ENCODE measurements around the gene PHEX.

PHEX gene

DNA sequence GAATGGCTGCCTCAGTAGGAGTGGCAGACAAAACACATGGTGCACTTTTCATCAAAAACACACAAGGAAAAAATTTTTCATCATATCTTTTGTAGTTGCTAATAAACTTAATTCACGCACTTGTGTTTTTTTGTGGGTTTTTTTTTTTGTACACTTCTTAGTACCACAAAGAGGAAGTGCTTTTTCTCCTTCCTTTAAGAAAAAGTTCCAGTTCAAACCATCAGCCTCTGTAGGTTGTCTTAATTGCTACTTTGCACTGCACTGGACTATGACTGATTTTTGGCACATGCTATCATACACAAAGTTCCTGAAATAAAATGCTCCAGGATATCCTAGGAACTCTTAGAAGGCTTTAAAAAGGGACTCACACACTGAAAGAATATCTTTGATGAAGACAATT is at the start of gene PHEX:
Gene PHEX (plus strand): TSS at position 242 of the 400 bp plus-strand sequence. CDS start 681 bp downstream, outside the sequence.
- no peak for DNase-seq (ENCODE audit: low spot score)

DNA sequence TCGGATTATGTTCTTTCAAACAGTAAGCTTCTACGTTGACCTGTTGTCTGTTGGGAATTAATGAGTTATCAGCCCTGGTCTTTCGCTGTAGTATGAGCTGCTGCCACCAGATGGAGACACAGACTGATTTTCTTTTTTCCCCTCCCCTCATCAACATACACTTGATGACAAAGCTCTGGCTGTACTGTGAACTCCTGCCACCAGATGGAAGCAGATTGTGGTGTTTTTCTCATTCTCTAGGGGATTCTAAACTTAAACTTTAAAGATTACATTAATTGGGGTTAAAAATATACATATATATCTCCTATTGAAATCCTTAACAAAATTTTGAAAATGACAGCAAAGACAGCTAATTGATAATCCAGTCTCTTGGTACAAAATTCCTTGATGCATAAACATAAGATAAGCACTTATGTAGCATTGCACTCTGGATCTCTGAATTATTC is 46.8 kb upstream of the PHEX start:
- peak; percentile 70 for DNase-seq (ENCODE audit: low spot score)

DNA sequence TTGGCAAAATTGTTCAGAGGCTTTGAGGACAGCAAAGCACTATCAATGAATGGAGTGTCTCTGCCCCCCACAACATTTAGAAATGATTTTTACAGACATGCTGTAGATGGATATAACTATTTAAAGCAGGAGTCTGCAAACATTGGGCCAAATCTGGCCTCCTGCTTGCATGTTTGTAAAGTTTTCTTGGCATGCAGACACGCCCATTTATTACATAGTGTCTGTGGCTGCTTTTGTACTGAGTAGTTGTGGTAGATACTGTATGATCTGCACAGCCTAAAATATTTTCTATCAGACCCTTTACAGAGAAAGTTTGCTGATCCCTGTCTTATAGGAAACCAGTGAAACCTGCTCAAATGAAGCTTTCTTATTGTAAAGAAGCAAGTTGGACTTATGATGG is 45.5 kb upstream of the PHEX start:
- DNase-seq (ENCODE audit: low spot score) = no peak

DNA sequence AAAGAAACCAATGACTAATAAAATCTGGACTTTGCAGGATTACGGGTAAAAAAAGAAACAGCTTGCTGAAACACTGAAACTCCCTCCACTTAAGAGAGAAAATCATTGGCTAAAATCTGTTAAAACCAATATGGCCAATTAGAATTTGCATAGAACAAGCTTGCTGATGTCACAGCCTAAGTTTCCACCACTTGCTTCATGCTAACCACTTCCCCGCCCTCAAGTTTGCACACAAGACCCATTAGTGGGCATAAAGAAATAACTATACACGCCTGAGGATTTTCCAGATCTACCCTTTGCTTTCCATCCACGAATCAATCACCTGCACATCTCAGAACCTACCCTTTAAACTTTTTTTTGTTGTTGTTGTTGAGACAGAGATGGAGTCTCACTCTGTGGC is 42.7 kb upstream of the PHEX start:
- DNase-seq (ENCODE audit: low spot score) = no peak

DNA sequence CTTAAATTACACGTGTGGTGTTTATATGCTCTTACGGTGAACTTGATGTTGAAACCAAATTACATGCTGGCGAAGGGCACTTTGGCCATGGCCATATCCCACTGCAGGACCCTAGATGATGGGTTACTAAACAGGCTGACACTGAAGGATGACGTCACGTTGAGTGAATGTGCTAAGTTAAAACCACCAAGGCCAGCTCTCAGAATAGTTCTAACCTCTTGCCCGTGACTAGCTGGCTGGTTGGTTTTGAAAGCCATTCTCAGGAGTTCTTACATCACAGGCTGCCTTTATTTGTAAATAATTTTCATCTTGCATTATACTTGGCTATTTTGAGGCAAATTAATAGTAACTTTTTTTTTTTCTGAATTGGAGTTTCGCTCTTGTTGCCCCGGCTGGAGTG is 41.3 kb upstream of the PHEX start:
- no peak for DNase-seq (ENCODE audit: low spot score)

DNA sequence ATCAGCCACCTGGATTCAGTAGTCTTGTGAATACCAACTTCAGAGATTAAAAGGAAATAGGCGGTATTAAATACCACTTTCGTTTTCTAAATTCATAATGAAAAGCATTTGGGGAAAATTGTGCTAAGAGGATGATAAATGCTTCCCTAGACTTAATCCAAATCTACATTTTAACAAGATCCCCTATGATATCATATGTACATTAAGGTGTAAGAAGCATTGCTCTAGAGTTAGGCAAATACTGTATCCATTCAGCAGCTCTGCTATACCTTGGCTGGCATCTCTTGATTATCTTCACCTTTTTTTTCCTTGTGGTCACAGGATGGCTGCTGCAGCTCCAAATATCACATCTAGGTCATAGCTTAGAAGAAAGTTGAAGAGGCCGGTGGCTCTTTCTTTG is 40.6 kb upstream of the PHEX start:
- no peak for DNase-seq (ENCODE audit: low spot score)

DNA sequence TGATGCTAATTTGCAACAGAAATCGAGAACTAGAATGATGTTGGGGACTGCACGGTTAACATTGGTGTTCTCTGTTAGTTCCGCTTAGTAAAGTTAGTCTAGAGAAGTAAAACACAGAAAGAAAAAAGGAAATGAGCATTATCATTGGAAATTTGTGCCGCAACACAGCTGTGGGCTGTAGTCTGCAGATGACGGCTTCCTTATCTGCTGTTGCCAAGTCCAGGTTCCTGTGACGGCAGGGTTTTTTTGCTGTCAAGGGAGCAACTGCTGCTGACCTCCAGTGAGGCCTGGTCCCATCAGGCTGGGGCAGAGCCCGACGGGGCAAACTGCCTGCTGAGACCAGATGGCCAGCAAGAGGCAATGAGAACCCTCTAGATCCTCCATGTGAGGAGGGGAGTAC is 38.9 kb upstream of the PHEX start:
- DNase-seq (ENCODE audit: low spot score) = peak; percentile 4

DNA sequence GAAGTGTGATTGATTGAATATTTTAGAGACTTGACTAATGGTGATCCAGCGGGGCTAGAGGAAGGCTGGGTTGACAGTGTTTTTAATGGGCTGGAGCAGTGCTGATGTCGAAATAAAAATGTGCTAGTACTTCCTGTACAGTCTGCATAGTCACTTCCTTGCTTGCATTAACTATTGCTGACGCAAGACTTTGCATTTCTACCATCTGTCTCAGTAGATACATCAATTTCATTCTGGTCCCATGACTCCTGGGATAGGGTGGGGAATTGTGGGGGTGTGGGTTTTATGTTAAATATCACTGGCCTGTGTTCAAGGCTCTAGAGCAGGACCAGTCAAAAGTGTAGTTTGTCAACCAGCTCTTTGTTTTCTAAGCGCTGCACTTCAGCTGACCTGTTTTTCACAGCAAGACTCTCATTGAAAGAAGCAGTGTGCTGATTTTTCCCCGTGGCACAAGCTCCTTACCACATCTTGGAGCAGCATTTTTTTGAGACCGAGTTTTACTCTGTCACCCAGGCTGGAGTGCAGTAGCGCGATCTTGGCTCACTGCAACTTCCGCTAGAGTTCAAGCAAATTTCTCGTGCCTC is 35.2 kb upstream of the PHEX start:
- no peak for DNase-seq (ENCODE audit: low spot score)

DNA sequence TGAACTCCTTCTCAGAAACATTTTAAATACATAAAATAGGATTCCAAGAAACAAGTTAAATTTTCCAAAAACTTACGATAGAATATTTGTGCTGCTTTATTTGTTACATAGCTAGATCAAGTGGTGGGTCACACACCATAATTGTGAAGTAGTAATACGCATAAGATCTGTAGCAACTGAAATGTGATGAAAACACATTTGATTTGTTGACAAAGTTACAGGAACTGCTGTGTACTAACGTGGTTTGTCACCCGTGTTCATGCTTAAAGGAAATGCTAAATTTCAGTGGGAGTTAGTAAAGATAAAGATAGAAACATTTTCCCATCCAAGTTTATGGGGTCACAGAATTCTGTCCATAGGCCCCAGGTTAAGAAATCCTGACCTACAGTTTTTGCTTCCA is 34.1 kb upstream of the PHEX start:
- DNase-seq (ENCODE audit: low spot score) = no peak

DNA sequence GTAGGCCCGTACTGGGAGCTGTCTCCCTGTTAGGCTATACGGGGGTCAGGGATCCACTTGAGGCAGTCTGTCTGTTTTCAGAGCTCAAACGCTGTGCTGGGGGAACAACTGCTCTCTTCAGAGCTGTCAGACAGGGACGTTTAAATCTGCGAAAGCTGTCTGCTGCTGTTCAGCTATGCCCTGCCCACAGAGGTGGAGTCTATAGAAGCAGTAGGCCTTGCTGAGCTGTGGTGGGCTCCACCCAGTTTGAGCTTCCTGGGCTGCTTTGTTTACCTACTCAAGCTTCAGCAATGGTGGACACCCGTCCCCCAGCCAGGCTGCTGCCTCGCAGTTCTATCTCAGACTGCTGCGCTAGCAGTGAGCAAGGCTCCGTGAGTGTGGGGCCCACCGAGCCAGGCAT is 27.3 kb upstream of the PHEX start:
- DNase-seq (ENCODE audit: low spot score) = no peak

DNA sequence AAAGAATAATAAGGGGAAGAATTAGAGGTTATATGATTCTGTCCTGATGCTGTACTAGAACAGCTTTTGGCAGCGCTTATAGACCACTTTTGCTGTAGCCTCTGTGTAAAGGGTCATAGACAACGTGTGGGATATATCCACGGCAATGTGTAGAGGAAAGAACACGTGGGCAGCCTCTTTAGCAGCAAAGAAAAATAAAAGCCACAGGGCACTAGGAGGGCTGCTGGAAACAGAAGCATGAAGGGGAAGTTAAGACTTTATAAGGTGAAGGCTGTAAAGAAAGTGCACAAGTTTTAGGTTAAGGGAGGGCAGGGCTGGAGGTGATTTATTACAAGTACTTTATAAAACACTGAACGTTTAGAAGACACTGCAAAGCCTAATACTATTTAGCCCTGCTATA is 20.1 kb upstream of the PHEX start:
- no peak for DNase-seq (ENCODE audit: low spot score)

DNA sequence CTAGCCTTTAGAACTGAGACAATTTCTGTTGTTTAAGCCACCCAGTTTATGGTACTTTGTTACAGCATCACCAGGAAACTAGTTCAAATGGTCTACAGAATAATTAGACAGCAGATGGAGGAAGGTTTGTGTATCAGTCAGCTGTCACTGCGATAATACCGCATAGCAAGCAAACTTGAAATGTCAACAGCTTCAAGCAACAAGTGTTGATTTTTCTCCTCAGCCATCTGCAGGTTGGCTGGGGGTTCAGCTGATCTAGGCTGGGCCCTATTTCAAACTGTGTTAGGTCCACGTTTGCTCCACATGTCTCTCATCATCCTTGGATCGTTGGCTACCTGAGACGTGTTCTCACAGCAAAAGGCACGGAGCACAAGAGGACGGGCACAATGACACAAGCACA is 19.2 kb upstream of the PHEX start:
- DNase-seq (ENCODE audit: low spot score) = no peak

DNA sequence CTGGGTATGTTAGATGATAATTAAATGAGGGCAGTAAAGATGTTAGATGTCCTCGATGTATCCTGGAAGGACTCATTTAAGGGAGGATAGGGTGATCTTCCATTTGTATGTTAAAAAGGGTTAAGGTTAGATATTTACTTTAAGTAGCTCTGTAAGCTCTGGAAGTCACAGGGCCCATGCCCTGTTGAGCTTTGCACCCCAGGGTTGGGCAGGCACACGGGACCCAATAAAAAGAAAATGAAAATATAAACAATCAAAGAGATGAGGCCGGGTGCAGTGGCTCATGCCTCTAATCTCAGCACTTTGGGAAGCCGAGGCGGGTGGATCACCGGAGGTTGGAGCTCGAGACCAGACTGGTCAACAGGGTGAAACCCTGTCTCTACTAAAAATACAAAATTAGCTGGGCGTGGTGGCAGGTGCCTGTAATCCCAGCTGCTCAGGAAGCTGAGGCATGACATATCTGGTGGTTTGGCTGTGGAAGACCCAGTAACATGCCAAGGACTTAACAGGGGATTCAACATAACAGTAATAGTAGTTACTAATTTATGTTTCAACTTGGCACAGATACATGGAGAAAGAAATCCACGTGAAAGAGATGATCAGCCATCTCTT is 16.9 kb upstream of the PHEX start:
- no peak for DNase-seq (ENCODE audit: low spot score)

DNA sequence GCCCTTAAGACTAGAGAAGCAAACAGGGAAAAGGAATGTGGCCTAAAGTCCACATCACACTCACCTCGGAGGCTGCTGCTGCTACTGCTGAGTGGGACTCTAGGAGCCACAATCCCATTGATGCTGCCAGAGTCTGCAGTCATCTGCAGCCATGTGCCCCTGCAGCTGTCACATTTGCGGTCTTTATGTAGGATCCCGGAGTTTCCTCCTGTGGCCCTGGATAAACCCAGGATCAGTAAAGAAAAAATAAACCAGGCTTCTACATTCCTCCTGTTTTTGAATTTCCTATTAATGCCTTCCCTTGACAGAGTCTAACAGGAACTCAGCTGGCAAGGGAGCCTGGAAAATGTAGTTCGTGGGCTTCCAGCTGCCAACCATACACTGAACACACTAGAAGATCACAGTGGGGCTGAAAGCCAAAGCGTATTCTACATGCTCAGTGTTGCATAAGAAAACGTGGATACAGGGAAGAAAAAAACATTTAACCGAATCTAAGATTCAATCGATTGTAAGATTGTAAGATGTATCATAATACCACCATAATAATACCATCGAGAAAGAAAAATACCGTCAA is 10.3 kb upstream of the PHEX start:
- DNase-seq (ENCODE audit: low spot score) = no peak

DNA sequence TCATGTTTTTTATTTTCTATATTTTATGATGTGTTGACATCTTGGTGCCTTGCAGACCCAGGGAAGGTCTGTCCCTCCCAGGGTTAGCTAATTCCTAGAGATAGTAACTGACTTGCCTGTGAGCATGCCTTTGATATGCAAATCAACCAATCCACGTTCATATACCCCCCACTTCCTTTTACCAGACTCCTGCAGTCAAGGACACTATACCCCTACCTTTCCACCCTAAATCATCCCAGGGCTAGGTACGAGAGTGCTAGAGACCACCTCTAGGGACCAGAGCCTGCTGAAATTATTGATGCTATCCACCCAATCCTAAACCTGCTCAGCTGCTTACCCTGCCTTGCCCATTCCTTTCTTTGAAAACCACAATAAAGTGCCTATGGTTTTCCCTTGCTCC is 7.5 kb upstream of the PHEX start:
- no peak for DNase-seq (ENCODE audit: low spot score)

DNA sequence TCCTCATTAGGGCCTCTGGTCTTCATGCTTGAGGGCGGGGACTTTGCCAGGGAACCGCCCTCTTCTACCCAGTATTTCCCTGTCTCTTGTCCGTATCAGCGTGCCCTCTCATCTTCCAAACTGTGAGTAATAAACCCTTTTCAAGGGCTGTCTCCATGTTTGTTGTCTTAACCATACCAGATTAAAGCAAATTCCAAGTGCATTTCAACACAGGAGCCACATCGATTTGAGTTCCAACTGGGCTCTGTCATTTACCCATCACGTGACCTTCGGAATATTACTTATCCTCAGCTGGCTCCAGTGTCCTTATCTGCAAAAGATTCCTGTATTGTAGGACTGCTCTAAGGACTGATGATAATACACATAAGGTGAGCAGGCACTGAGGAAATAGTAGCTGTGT is 6.4 kb upstream of the PHEX start:
- no peak for DNase-seq (ENCODE audit: low spot score)

DNA sequence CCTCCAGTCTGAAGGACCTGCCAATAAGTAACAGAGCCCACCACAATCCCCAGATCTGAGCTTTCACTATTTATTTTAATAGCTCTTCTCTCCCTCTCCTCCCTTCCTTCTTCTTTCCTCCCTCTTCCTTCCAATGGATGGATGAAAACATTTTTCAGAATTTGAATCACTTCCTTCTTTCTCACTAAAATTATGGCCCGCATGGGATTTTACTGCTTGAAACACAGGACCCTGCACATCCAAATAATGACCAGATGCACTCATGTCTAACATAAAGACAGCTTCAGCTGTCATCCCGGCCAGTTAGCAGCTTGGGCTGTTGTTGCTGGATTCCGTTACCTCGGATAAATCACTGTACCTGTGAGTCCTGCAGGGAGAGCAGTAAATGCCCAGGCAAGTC is 5.4 kb upstream of the PHEX start:
- no peak for DNase-seq (ENCODE audit: low spot score)

DNA sequence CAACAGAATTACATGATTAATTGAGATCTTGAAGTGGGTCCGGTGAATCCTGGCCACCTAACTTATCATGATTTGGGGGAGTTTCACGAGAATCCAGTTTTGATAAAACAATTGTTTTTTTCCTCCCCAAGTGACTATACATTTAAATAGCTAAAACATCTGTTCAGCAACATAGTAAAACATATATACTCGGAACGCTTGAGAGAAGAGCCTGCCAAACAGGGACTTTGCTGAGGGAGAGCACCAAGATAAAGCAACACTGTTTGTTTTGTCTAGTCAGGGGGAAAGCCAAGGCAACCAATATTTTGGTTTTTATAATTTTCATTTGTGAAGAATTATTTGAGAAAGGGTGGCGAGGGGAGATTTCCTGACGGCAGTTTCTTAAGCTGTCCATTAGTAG is 381 bp downstream of the PHEX start:
- no peak for DNase-seq (ENCODE audit: low spot score)

DNA sequence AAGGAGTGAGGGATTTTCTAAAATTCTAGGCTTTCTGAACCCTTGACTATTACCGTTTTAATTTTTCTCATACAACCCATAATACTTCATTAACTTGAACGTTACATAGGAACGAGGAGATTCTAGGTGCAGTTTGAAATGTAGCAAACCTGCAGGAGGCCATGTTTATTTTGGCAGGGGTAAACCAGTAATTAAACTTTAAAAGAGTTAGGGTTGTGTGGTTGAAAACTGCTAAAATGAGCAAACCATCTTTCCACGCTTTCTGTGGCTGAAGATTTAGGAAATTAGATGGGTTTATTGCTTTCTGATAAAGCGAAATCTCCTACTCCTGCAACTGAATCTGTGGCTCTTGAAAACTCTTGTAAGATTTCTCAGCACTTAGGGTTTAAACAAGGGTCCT is 1.7 kb downstream of the PHEX start:
- DNase-seq (ENCODE audit: low spot score) = no peak

DNA sequence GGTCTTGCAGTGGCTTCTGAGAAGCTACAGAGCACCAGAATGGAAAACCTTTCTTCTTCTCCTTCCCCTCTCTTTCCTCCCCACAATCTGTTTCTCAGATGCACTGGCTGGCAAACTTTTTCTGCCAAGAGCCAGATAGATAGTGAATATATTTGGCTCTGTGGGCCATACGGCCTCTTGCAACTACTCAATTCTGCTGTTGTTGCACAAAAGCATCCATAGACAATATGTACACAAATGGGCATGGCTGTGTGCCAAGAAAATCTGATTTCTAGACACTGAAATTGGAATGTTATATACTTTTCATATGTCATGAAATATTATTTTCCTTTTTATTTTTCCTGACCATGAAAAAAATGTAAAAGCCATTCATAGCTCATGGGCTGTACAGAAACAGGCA is 3.1 kb downstream of the PHEX start:
- DNase-seq (ENCODE audit: low spot score) = no peak

DNA sequence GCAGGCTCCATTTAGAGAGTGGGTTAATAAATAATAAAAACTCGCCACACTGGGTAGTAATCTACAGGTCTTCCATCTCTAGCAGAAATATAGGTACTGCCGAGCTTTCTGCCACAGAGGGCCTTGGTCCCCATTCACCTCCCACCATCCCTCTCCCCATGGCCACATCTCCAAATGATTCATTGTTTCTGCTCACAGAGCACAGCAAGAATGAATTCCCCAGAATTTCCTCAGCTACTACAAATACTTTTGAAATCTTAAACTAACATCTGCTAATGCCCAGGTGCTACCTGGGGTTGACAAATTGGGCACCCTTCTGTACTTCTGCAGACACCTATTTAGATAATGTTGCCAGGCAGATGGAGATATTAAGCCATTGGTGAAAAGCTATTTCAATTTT is 5.1 kb downstream of the PHEX start:
- no peak for DNase-seq (ENCODE audit: low spot score)

DNA sequence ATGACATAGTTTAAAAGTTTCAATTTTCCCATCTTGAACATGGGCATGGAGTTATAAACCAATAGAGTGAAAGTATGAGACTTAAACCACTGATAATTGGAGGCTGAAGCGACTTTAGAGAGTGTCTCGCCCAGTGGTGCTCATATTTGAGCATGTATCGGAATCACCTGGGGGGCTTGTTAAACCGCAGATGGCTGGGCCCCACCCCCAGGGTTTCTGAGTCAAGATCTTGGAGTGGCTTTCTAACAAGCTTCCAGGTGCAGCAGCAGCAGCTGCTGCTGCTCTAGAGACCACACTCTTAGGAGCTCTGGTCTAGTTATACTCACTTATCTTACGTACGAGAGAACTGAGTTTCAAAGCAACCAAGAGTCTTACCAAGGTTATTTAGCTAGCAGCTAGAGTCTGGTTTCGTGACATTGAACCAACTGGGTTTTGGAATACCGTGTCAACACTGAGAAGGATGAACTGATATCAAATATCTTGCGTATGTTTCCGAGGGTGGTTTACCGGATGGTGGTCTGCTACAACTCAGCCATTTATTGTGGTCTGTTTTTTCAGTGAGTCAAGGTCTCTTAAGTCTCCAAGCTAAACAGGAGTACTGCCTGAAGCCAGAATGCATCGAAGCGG is 5.9 kb downstream of the PHEX start:
- DNase-seq (ENCODE audit: low spot score) = no peak

DNA sequence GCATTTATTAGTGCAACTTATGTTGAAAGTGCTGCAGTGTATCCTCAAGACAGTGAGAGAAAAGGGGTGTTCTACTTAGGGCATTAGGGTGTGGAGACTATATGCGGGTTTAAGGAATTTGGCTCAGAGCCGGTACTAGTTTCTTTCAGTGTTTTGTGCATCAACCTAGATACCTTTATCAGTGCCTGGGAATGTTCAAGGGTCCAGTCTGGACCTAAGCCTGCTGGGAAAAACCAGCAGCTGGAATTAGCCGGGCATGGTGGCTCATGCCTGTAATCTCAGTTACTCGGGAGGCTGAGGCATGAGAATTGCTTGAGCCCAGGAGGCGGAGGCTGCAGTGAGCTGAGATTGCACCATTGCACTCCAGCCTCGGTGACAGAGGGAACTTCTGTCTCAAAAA is 7.4 kb downstream of the PHEX start:
- no peak for DNase-seq (ENCODE audit: low spot score)

DNA sequence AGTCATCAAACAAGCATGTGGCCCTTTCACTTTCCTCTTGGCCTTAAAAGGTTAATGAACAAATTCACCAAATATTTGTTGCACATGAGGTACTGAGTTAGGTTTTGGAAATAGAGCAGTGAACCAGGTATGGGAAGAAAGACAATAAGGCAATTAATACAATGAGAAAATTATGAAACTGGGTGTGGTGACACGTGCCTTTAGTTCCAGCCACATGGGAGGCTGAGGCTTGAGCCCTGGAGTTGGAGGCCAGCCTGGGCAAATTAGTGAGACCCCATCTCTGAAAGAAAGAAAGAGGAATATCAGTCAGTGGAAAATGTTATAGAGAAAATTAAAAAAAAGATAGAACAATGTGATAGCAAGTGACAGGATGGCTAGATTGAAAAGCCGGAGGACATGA is 8.1 kb downstream of the PHEX start:
- DNase-seq (ENCODE audit: low spot score) = no peak

Measured in hematopoietic multipotent progenitor cell treated with erythropoietin and hydrocortisone succinate and interleukin-3 and kit ligand, for 15 days (in vitro differentiated cells).